Loucy (cell line): ENCODE data around the gene PHF19.
A peak's percentile ranks its signal among the peaks of the same experiment; 100 is the strongest.

Source experiments
- H2AFZ ChIP-seq: fragments of 200-600 bp; sonication (generic); 2 replicates; pipeline ENCODE4 v1.6.0; 2016; ENCODE audit warnings: antibody characterized with exemption, mild to moderate bottlenecking, low read length, moderate library complexity
- H3F3A ChIP-seq: fragments of 200-600 bp; 2 replicates; pipeline ENCODE4 v1.6.0; 2016; ENCODE audit warnings: antibody characterized with exemption, low read depth, mild to moderate bottlenecking
- H3K27me3 ChIP-seq: fragments of 200-600 bp; sonication (generic); 2 replicates; pipeline ENCODE4 v1.6.1; 2014; ENCODE audit warnings: low read length, mild to moderate bottlenecking; ENCODE audit not compliant: insufficient read depth, poor library complexity, severe bottlenecking
- H3K36me3 ChIP-seq: fragments of 200-600 bp; sonication (generic); 2 replicates; pipeline ENCODE4 v1.6.1; 2016; ENCODE audit warnings: low read length; ENCODE audit not compliant: insufficient read depth
- H3K4me1 ChIP-seq: fragments of 200-600 bp; sonication (generic); 2 replicates; pipeline ENCODE4 v1.5.1; 2014; ENCODE audit warnings: low read length, mild to moderate bottlenecking; ENCODE audit not compliant: insufficient read depth, poor library complexity, severe bottlenecking
- H3K4me2 ChIP-seq: fragments of 200-600 bp; sonication (generic); 2 replicates; pipeline ENCODE4 v1.6.0; 2014; ENCODE audit warnings: antibody characterized with exemption, low read length, low read depth, mild to moderate bottlenecking; ENCODE audit not compliant: poor library complexity, severe bottlenecking
- H3K4me3 ChIP-seq: fragments of 200-600 bp; sonication (generic); 2 replicates; pipeline ENCODE4 v1.5.1; 2014; ENCODE audit warnings: low read length, mild to moderate bottlenecking, mixed read lengths; ENCODE audit not compliant: poor library complexity, severe bottlenecking
- H3K79me2 ChIP-seq: fragments of 200-600 bp; sonication (generic); 2 replicates; pipeline ENCODE4 v1.6.1; 2014; ENCODE audit warnings: low read length; ENCODE audit not compliant: insufficient read depth
- H3K9ac ChIP-seq: fragments of 200-600 bp; sonication (generic); 2 replicates; pipeline ENCODE4 v1.6.0; 2014; ENCODE audit warnings: mild to moderate bottlenecking, low read depth, low read length, moderate library complexity; ENCODE audit not compliant: poor library complexity, severe bottlenecking
- H3K9me2 ChIP-seq: fragments of 200-600 bp; sonication (generic); replicated peaks from 2 replicates; pipeline ENCODE4 v1.6.1; 2016; ENCODE audit warnings: low read depth, low read length, mixed read lengths
- H3K9me3 ChIP-seq: fragments of 200-600 bp; sonication (generic); 2 replicates; pipeline ENCODE4 v1.6.1; 2014; ENCODE audit warnings: mild to moderate bottlenecking, antibody characterized with exemption, low read length, low read depth; ENCODE audit not compliant: insufficient read depth
- H4K20me1 ChIP-seq: fragments of 200-600 bp; sonication (generic); 2 replicates; pipeline ENCODE4 v1.6.0; 2014; ENCODE audit warnings: antibody characterized with exemption, low read length, mild to moderate bottlenecking; ENCODE audit not compliant: insufficient read depth, poor library complexity, severe bottlenecking
- EZH2phosphoT487 ChIP-seq: fragments of 200-600 bp; IDR thresholded peaks from 2 replicates; pipeline ENCODE4 v1.6.1; 2018; ENCODE audit warnings: antibody characterized with exemption, mild to moderate bottlenecking, moderate library complexity, borderline replicate concordance
- TF ChIP-seq, protein P1 (sequence below): fragments of 200-600 bp; sonication (generic); conservative IDR thresholded peaks from 2 replicates; pipeline ENCODE4 v1.5.1; 2014; ENCODE audit warnings: mild to moderate bottlenecking, antibody characterized with exemption, low read length

PHF19 gene

DNA sequence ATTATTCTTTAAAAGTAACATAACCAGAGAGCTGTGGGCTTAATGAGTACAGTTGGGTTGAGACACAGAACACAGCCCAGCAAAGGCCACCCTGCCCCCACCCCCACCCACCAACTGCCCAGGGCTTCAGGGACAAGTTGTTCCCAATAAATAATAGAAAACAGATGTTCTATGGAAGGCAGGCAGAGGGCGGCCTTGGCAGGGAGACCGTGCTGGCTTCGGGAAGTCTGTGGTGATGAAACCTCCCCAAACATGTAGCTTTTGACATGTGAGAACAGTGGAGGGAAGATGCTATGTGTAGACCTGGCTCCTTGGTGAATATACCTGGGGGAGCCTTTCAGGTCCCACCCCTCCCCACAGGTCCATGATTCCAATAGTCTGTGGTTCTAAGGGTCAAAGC is 39.6 kb upstream of the PHF19 start:
- TF ChIP-seq, protein P1, sequence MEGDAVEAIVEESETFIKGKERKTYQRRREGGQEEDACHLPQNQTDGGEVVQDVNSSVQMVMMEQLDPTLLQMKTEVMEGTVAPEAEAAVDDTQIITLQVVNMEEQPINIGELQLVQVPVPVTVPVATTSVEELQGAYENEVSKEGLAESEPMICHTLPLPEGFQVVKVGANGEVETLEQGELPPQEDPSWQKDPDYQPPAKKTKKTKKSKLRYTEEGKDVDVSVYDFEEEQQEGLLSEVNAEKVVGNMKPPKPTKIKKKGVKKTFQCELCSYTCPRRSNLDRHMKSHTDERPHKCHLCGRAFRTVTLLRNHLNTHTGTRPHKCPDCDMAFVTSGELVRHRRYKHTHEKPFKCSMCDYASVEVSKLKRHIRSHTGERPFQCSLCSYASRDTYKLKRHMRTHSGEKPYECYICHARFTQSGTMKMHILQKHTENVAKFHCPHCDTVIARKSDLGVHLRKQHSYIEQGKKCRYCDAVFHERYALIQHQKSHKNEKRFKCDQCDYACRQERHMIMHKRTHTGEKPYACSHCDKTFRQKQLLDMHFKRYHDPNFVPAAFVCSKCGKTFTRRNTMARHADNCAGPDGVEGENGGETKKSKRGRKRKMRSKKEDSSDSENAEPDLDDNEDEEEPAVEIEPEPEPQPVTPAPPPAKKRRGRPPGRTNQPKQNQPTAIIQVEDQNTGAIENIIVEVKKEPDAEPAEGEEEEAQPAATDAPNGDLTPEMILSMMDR = no peak
- TF ChIP-seq EZH2phosphoT487 = no peak
- Histone ChIP-seq H3K36me3 (no peaks in the 10 kb centered on the region), H3K9me3 (no peaks in the 10 kb centered on the region), H3K4me2 (peak overlapping the region; percentile 56), H3K27me3 (no peaks in the 10 kb centered on the region), H3K4me3 (no peak overlapping the region), H4K20me1 (no peaks in the 10 kb centered on the region), H3K4me1 (peaks cover 40% of the 10 kb centered on the region), H2AFZ (no peak overlapping the region), H3K9me2 (no peaks in the 10 kb centered on the region), H3F3A (no peaks in the 10 kb centered on the region), H3K79me2 (no peaks in the 10 kb centered on the region), H3K9ac (peak overlapping the region; percentile 30)

DNA sequence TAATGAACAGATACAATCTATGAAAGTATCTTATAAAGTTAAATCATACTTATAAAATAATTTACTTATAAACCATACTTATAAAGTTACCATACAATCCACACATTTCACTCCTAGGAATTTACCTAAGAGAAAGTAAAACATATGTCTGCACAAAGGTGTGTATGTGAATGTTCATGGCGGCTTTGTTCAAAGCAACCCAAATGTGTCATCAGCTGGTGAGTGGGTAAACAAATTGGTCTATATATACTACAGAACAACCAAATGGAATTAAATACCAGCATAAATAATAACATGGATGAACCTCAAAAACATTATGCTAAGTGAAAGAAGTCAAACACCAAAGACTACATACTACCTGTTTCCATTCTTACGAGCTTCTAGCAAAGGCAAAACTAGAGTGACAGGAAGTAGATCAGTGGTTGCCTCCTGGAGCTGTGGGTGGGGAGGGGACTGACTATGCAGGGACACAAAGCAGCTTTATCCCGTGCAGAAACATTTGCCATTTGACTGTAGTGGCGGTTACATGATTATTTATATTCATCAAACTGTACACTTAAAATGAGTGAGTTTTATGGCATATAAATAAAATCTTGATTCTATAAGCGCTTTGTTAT is 39.0 kb upstream of the PHF19 start:
- Histone ChIP-seq H3K4me1 (peaks cover 35% of the 10 kb centered on the region), H3F3A (no peaks in the 10 kb centered on the region), H4K20me1 (no peaks in the 10 kb centered on the region), H2AFZ (no peak overlapping the region), H3K27me3 (no peaks in the 10 kb centered on the region), H3K9ac (peak overlapping the region; percentile 30), H3K4me3 (peak overlapping the region; percentile 4), H3K9me2 (no peaks in the 10 kb centered on the region), H3K9me3 (no peaks in the 10 kb centered on the region), H3K79me2 (no peaks in the 10 kb centered on the region), H3K4me2 (peak overlapping the region; percentile 56), H3K36me3 (no peaks in the 10 kb centered on the region)
- TF ChIP-seq, protein P1 = no peak
- no peak for TF ChIP-seq EZH2phosphoT487

DNA sequence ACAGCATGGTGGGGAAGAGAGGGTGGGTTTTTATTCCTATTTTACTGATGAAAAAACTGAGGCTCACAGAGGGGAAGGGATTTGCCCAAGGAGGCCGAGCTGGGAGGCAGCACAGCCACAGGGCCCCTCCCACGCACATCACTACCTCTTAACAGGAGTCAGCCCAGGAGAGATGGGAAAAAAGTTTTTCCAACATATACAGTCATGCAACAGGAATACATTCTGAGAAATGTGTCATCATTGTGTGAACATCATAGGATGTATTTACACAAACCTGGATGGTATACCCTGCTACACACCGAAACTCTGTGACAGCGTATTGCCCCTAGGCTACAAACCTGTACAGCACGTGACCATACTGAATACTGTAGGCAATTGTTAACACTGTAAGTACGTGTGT is 38.0 kb upstream of the PHF19 start:
- Histone ChIP-seq H3K79me2 (no peaks in the 10 kb centered on the region), H3K4me1 (peaks cover 35% of the 10 kb centered on the region), H2AFZ (no peak overlapping the region), H3K9me3 (no peaks in the 10 kb centered on the region), H3K36me3 (no peaks in the 10 kb centered on the region), H3K4me2 (no peak overlapping the region), H3K27me3 (no peaks in the 10 kb centered on the region), H3F3A (no peaks in the 10 kb centered on the region), H4K20me1 (no peaks in the 10 kb centered on the region), H3K9me2 (no peaks in the 10 kb centered on the region), H3K4me3 (no peak overlapping the region), H3K9ac (no peak overlapping the region)
- TF ChIP-seq, protein P1 = no peak
- TF ChIP-seq EZH2phosphoT487 = no peak
